SU-DHL-6 (cell line): Measurements from ENCODE around the gene SEBOX.

Source experiments
- H2AFZ ChIP-seq: fragments of 200-600 bp; sonication (generic); 2 replicates; pipeline ENCODE4 v1.6.1; 2014; ENCODE audit warnings: low read depth, mild to moderate bottlenecking, moderate library complexity, mixed read lengths, antibody characterized with exemption, low read length; ENCODE audit not compliant: severe bottlenecking
- H3F3A ChIP-seq: fragments of 200-600 bp; shearing (Covaris generic); 2 replicates; pipeline ENCODE4 v1.6.0; 2016; ENCODE audit warnings: antibody characterized with exemption, mild to moderate bottlenecking; ENCODE audit not compliant: insufficient read depth
- H3K27ac ChIP-seq: fragments of 200-600 bp; sonication (generic); 2 replicates; pipeline ENCODE4 v1.5.1; 2016; ENCODE audit warnings: low read depth, mild to moderate bottlenecking, low read length, moderate library complexity, mixed read lengths
- H3K27me3 ChIP-seq: fragments of 200-600 bp; sonication (generic), shearing (Covaris generic); 2 replicates; pipeline ENCODE4 v1.6.0; 2014; ENCODE audit warnings: mild to moderate bottlenecking, low read length
- H3K36me3 ChIP-seq: fragments of 200-600 bp; sonication (generic); 2 replicates; pipeline ENCODE4 v1.6.1; 2014; ENCODE audit warnings: mild to moderate bottlenecking, low read length, mixed read lengths
- H3K4me2 ChIP-seq: fragments of 300-600, 200-600 bp; shearing (Covaris generic), sonication (generic); 2 replicates; pipeline ENCODE4 v1.6.0; 2014; ENCODE audit warnings: low read length, low read depth, mild to moderate bottlenecking; ENCODE audit not compliant: poor library complexity, severe bottlenecking
- H3K4me3 ChIP-seq: fragments of 200-600 bp; sonication (generic); 2 replicates; pipeline ENCODE4 v1.5.1; 2014; ENCODE audit warnings: antibody characterized with exemption, low read length, mild to moderate bottlenecking, mixed read lengths; ENCODE audit not compliant: insufficient read depth, poor library complexity, severe bottlenecking
- H3K79me2 ChIP-seq: fragments of 200-600 bp; sonication (generic); 2 replicates; pipeline ENCODE4 v1.6.1; 2014; ENCODE audit warnings: mild to moderate bottlenecking, low read length, moderate library complexity; ENCODE audit not compliant: insufficient read depth
- H3K9ac ChIP-seq: fragments of 200-600 bp; sonication (generic); 2 replicates; pipeline ENCODE4 v1.7.0; 2014; ENCODE audit warnings: mild to moderate bottlenecking, low read length
- H3K9me2 ChIP-seq: fragments of 200-600 bp; sonication (generic); replicated peaks from 2 replicates; pipeline ENCODE4 v1.6.1; 2014; ENCODE audit warnings: low read length; ENCODE audit not compliant: insufficient read depth
- H3K9me3 ChIP-seq: fragments of 200-600 bp; sonication (generic); 2 replicates; pipeline ENCODE4 v1.6.1; 2014; ENCODE audit warnings: low read length, mixed read lengths; ENCODE audit not compliant: insufficient read depth
- H4K20me1 ChIP-seq: fragments of 200-600 bp; sonication (generic); 2 replicates; pipeline ENCODE4 v1.6.1; 2014; ENCODE audit warnings: low read depth, mild to moderate bottlenecking, antibody characterized with exemption, low read length, moderate library complexity, mixed read lengths
- EZH2phosphoT487 ChIP-seq: fragments of 200-600 bp; sonication (generic), shearing (Covaris generic); conservative IDR thresholded peaks from 2 replicates; pipeline ENCODE4 v1.6.1; 2018; ENCODE audit warnings: mild to moderate bottlenecking, antibody characterized with exemption, low read length, moderate library complexity, mixed read lengths
- TF ChIP-seq, protein P1 (sequence below): fragments of 200-600 bp; sonication (generic); IDR thresholded peaks from one replicate; pipeline ENCODE4 v1.5.1; 2017; ENCODE audit warnings: antibody characterized with exemption, mild to moderate bottlenecking, low read length, moderate library complexity; ENCODE audit not compliant: insufficient read depth, poor library complexity, severe bottlenecking

The SEBOX gene

GRCh38 chr17:28396635-28397239 lies 31.7 kb upstream of the SEBOX start:
- Histone ChIP-seq H3K4me3 (no peak overlapping the region), H3F3A (no peaks in the 10 kb centered on the region), H3K9me2 (no peaks in the 10 kb centered on the region), H2AFZ (no peak overlapping the region), H3K9ac (no peak overlapping the region), H3K9me3 (no peaks in the 10 kb centered on the region), H3K27me3 (no peaks in the 10 kb centered on the region), H3K4me2 (no peak overlapping the region), H3K79me2 (no peaks in the 10 kb centered on the region), H3K36me3 (no peaks in the 10 kb centered on the region), H4K20me1 (no peaks in the 10 kb centered on the region), H3K27ac (no peak overlapping the region)
- TF ChIP-seq, protein P1, sequence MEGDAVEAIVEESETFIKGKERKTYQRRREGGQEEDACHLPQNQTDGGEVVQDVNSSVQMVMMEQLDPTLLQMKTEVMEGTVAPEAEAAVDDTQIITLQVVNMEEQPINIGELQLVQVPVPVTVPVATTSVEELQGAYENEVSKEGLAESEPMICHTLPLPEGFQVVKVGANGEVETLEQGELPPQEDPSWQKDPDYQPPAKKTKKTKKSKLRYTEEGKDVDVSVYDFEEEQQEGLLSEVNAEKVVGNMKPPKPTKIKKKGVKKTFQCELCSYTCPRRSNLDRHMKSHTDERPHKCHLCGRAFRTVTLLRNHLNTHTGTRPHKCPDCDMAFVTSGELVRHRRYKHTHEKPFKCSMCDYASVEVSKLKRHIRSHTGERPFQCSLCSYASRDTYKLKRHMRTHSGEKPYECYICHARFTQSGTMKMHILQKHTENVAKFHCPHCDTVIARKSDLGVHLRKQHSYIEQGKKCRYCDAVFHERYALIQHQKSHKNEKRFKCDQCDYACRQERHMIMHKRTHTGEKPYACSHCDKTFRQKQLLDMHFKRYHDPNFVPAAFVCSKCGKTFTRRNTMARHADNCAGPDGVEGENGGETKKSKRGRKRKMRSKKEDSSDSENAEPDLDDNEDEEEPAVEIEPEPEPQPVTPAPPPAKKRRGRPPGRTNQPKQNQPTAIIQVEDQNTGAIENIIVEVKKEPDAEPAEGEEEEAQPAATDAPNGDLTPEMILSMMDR = no peak
- no peak for TF ChIP-seq EZH2phosphoT487

DNA sequence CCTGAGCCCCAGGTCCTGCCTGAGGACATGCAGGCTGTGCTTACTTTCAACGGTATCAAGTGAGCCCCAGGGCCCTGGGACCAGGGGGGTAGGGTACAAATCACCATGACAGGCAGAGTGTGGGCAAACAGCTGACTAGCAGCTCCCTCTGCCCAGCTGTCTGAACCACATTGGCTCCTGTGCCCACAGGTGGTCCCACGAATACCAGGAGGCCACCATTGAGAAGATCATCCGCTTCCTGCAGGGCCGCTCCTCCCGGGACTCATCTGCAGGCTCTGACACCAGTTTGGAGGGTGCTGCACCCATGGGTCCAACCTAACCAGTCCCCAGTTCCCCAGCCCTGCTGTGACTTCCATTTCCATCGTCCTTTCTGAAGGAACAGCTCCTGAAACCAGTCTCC lies 31.0 kb upstream of the SEBOX start:
- no peaks in the 10 kb centered on the region for H3K36me3 ChIP-seq
- TF ChIP-seq, protein P1 = no peak
- no peak for TF ChIP-seq EZH2phosphoT487
- no peaks in the 10 kb centered on the region for H3F3A ChIP-seq
- H3K9me2 ChIP-seq = no peaks in the 10 kb centered on the region
- H3K4me2 ChIP-seq = no peak overlapping the region
- no peaks in the 10 kb centered on the region for H4K20me1 ChIP-seq
- H3K79me2 ChIP-seq = no peaks in the 10 kb centered on the region
- no peak overlapping the region for H3K4me3 ChIP-seq
- no peak overlapping the region for H2AFZ ChIP-seq
- no peak overlapping the region for H3K9ac ChIP-seq
- no peaks in the 10 kb centered on the region for H3K9me3 ChIP-seq
- no peak overlapping the region for H3K27ac ChIP-seq
- no peaks in the 10 kb centered on the region for H3K27me3 ChIP-seq

DNA sequence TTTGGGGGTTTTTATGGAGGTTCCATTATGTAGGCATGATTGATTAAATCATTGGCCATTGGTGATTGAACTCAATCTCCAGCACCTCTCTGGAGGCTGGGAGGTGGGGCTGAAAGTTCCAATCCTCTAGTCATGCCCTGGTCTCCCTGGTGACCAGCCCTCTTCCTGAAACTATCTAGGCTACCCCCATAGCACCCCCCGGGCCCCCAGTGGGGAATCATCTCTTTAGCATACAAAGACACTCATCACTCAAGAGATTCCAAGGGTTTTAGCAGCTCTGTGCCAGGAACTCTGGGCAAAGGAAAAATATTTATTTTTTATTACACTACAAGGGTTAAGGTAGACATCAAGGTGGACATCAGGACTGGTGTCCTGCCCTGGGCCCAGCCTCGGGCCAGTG lies 30.4 kb upstream of the SEBOX start:
- Histone ChIP-seq H3K9me3 (no peaks in the 10 kb centered on the region), H3K27ac (no peak overlapping the region)

More for the DNA sequence above, 30.4 kb upstream of the SEBOX start:
- TF ChIP-seq, protein P1 = no peak
- no peak for TF ChIP-seq EZH2phosphoT487
- no peak overlapping the region for H3K9ac ChIP-seq
- H3K4me3 ChIP-seq = no peak overlapping the region
- no peaks in the 10 kb centered on the region for H4K20me1 ChIP-seq
- H3K27me3 ChIP-seq = no peaks in the 10 kb centered on the region
- no peak overlapping the region for H2AFZ ChIP-seq
- no peaks in the 10 kb centered on the region for H3K79me2 ChIP-seq
- H3K9me2 ChIP-seq = no peaks in the 10 kb centered on the region
- H3K4me2 ChIP-seq = no peak overlapping the region
- H3K36me3 ChIP-seq = no peaks in the 10 kb centered on the region
- no peaks in the 10 kb centered on the region for H3F3A ChIP-seq
